HG03565 (cell line): Measurements from ENCODE around the gene HINT2.
A peak's percentile ranks its signal among the peaks of the same experiment; 100 is the strongest.

ENCODE experiments used
- ATAC-seq: cut with Tn5 transposase; IDR thresholded peaks from one replicate; pipeline ENCODE4 v1.9.1; 2021; ENCODE audit warnings: mild to moderate bottlenecking, moderate library complexity; ENCODE audit not compliant: unreplicated experiment

The HINT2 gene

GRCh38 chr9:35812025-35812602, 2.7 kb downstream of the HINT2 start, which contains the start of gene SPAG8:
Gene SPAG8 (minus strand): TSS chr9:35812262. CDS start chr9:35812147, 115 bp downstream.
- peak; percentile 66 for ATAC-seq

DNA sequence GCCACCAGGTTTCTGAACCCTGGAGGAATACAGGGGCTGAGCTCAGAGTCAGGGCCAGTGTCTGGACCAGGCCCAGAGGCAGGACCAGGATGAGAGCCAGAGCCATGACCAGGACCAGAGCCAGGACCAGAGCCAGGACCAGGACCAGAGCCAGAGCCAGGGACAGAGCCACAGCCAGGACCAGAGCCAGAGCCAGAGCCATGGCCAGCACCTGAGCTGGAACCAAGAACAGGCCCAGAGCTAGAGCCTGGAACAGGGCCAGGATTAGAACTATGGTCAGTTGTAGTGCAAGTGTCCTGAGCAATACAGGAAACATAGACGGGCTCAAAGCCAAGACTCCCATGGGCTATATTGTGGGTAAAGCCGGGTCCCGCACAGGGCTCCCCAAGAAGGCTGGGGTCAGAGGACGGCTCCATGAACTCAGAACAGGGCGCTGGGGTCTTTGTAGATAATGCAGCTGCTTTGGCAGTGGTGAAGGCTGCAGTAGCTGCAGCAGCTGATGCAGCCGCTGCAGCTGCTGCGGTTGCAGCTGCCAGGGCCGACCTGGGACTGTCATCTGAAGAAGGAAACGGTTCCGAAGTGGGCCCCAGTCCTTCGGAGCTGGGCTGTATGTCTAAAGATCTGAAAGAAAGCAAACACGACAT, 3.3 kb downstream of the HINT2 start:
- no peak for ATAC-seq

DNA sequence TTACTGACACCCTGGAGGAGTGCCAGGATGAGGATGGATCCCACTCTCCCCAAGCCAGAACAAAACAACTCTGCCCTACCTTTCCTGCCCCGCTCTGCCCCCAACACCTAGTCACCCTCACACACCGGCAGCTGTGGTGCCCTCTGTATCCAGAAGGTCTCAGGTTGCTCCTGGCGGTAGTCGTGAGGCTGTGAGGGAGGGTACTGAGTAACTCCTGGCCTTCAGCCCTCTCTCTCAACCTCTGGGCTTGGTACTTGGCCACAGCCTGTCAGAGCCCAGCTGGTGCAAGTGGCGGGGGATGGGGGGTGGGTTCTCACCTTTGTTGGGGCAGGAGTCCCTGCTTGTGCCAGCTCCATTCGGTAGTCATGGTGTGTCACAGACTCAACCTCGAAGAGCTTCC, 4.7 kb downstream of the HINT2 start:
- no peak for ATAC-seq

DNA sequence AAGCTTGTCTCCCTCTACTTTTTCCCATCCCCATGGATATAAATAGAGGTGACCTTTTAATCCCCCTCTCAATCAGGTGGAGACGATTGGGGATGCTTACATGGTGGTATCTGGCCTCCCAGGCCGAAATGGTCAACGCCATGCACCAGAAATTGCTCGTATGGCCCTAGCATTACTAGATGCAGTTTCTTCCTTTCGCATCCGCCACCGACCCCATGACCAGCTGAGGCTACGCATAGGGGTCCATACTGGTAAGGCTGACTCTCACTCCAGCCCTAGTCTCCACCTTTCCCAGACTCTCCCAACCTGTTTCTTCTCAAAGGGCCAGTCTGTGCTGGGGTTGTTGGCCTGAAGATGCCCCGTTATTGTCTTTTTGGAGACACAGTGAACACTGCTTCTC, 6.4 kb downstream of the HINT2 start:
- no peak for ATAC-seq

GRCh38 chr9:35806101-35806500, 8.7 kb downstream of the HINT2 start:
- no peak for ATAC-seq

GRCh38 chr9:35801328-35802128, 13.3 kb downstream of the HINT2 start:
- no peak for ATAC-seq

- ATAC-seq, result no peak
Measured at GRCh38 chr9:35800530-35800929, 14.3 kb downstream of the HINT2 start.

- peak; percentile 67 for ATAC-seq
Measured at GRCh38 chr9:35798658-35799374, 16.0 kb downstream of the HINT2 start.

- no peak for ATAC-seq
Measured at GRCh38 chr9:35797311-35798109, 17.3 kb downstream of the HINT2 start.

GRCh38 chr9:35795695-35796094, 19.1 kb downstream of the HINT2 start:
- ATAC-seq, result no peak

DNA sequence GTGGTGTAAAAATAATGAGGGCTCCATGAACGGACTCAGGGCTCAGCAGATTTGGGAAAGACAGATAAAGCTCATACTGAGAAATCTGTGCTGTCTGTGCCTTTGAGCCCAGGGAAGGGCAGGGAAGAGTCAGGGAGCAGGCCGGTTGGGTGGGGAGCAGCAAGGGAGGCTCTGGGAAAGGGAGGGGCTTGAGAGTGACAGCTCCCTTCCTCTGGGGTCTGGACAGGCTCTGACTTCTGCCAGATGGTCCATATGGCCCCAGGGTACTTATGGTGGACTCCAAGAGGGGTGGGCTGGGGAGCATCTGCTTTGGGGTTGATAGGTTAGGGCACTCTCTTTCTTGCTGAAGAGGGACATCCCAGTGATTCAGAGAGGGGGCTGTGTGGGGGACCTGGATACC, 21.4 kb downstream of the HINT2 start:
- ATAC-seq, result no peak

DNA sequence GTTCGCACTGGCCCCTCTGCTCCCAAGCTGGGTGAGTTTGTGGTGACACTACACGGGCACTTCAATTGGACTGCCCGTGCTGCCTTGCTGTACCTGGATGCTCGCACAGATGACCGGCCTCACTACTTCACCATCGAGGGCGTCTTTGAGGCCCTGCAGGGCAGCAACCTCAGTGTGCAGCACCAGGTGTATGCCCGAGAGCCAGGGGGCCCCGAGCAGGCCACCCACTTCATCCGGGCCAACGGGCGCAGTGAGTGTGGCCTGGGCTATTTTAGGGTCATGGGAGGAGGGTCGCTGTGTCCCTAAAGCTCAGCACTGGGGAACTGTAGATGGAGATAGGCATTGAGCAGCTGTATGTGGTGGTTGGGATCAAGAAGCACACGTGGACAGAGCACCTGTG, 22.0 kb downstream of the HINT2 start:
- ATAC-seq, result no peak

- no peak for ATAC-seq
Measured at GRCh38 chr9:35792024-35792813, 22.6 kb downstream of the HINT2 start.

- no peak for ATAC-seq
Measured at GRCh38 chr9:35791297-35791921, 23.4 kb downstream of the HINT2 start, which contains the start of gene NPR2. Gene NPR2 (plus strand): TSS chr9:35791591. CDS start chr9:35792409, 818 bp downstream.

DNA sequence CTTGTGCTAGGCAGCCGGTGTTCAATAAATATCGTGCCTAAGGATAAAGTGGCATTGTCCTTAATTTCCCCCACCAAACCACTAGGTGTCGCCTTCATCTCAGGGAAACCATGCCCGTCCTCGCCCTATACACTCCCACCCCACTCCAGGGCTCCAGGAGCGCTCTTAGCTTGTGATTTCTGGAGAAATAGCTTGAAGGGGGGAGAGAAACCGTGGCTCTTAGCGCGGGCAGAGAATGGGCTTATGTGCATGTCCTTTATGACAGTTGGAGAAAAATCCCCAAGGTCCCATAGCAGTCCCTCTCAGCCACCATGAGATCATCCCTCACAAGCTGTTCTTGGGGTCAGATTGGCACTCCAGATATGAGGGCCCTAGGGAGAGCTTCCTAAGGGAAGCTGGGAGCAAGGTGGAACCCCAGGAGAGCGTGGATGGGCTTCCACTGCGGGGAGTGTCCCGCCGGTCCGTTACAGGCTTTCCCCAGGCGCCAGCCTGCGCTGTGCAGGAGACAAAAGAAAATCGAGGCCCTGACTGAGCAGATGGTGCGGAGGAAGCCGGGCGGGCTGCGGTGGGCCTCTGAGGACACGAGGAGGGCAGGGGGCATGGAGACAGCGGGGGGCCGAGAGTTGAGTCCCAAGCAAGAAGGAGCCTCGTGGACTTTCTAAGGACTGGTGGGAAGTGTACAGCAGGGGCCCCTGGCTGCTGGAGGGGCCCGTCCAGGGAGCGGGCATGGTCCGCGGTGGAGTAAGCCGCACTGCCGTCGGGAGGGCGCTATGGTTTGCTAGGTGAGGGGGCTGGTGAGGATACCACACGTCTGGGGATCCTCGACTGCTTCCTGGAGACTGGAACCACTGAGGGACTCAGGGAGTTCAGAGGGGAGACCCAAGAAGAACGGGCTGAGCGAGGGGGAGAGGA, 24.2 kb downstream of the HINT2 start:
- ATAC-seq, result no peak

GRCh38 chr9:35790025-35790384, 24.8 kb downstream of the HINT2 start:
- no peak for ATAC-seq

- ATAC-seq, result no peak
Measured at GRCh38 chr9:35789541-35789940, 25.3 kb downstream of the HINT2 start.

DNA sequence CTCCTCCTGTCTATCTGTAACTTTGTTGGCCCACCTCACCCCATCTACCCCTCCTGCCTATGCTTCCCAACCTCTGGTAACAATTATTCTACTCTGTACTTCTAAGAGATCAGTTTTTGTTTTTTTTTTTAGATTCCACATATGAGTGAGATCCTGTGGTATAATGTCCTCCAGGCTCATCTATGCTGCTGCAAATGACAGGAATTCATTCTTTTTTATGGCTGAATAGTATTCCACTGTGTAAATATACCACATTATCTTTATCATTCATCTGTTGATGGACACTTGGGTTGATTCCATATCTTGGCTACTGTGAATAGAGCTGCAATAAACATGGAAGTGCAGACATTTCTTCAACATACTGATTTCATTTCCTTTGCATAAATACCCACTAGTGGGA, 31.4 kb downstream of the HINT2 start:
- no peak for ATAC-seq
